SKM-1 treated with dmso at 0.1 percent for 144 hours (cell line): ENCODE measurements around the gene DNASE1L2.
"Not testable (repeated sequence)": the region's sequence is repeated elsewhere in the genome, so short reads cannot be mapped to it uniquely, and the experiment has no call there.

Experiments
- DNase-seq: peaks from one replicate; lab custom pipeline; 2025; ENCODE audit not compliant: unreplicated experiment; lab: John Stamatoyannopoulos, UW

The DNASE1L2 gene

GRCh38 chr16:2238150-2238837 is 2.0 kb downstream of the DNASE1L2 start:
- no peak for DNase-seq

GRCh38 chr16:2238838-2239675 is 2.8 kb downstream of the DNASE1L2 start:
- DNase-seq: no peak

GRCh38 chr16:2240331-2240730 is 4.1 kb downstream of the DNASE1L2 start:
- DNase-seq: not testable (repeated sequence)

GRCh38 chr16:2242598-2242997 is 6.4 kb downstream of the DNASE1L2 start:
- DNase-seq: no peak

GRCh38 chr16:2243031-2243528 is 6.8 kb downstream of the DNASE1L2 start:
- peak; percentile 30 for DNase-seq

- DNase-seq: no peak
Measured at GRCh38 chr16:2243781-2244180, 7.5 kb downstream of the DNASE1L2 start.

GRCh38 chr16:2244301-2244700 is 8.1 kb downstream of the DNASE1L2 start:
- no peak for DNase-seq

- DNase-seq: no peak
Measured at GRCh38 chr16:2244926-2245795, 8.9 kb downstream of the DNASE1L2 start.

GRCh38 chr16:2246301-2246885 is 10.1 kb downstream of the DNASE1L2 start:
- DNase-seq: no peak

GRCh38 chr16:2250652-2251295 is 14.5 kb downstream of the DNASE1L2 start:
- no peak for DNase-seq

- peak; percentile 85 for DNase-seq
Measured at GRCh38 chr16:2251296-2252111, 15.3 kb downstream of the DNASE1L2 start, which contains the start of gene ECI1. TSS of gene ECI1 (minus strand) at chr16:2251587. CDS start at chr16:2251566, 21 bp downstream.

GRCh38 chr16:2252806-2253148 is 16.5 kb downstream of the DNASE1L2 start:
- DNase-seq: no peak

- DNase-seq: no peak
Measured at GRCh38 chr16:2253293-2253692, 17.0 kb downstream of the DNASE1L2 start.

- no peak for DNase-seq
Measured at GRCh38 chr16:2256531-2257140, 20.4 kb downstream of the DNASE1L2 start.

GRCh38 chr16:2257726-2258125 is 21.5 kb downstream of the DNASE1L2 start:
- DNase-seq: no peak

- DNase-seq: not testable (repeated sequence)
Measured at GRCh38 chr16:2258530-2258929, 22.3 kb downstream of the DNASE1L2 start.

- DNase-seq: no peak
Measured at GRCh38 chr16:2260250-2260649, 24.0 kb downstream of the DNASE1L2 start.

- not testable (repeated sequence) for DNase-seq
Measured at GRCh38 chr16:2263026-2263425, 26.8 kb downstream of the DNASE1L2 start.

GRCh38 chr16:2266887-2267286 is 30.6 kb downstream of the DNASE1L2 start:
- DNase-seq: not testable (repeated sequence)
